ENCODE measurements around the gene LSAMP.

Gene LSAMP

DNA sequence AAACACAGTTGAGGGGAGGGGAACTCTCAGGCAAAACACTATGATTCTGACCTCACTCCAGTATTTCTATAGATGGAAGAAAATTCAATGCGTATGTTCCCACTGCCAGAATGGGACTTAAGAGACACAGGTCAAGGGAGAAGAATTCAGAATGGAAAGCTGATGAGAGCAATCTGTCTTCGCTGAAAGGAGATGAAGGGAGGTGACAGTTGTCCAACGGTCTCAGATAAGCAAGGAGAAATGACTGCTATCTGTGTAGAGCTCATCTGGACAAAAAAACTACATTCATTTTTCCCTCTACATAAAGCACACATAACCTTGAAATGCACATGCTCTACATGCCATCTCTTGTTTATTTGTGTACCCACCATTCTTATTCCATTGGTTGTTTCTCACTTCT, 405.1 kb downstream of the LSAMP start:
- no peak for DNase-seq

DNA sequence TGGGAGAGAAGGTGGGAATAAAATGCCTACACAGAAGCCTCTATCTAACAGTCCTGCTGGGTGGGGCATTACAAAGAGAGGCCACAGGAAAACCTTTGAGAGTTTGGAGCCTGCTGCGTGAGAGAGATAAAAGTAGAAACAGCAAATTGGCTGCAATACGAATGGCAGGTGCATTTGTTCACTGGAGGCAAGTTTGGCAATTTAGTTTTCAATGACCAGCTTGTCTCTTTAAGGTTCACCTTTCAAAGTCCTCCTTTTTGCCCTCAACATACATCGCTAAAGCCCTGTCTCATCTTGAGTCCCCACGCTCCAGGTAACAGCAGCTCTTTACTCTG, 405.7 kb downstream of the LSAMP start:
- no peak for DNase-seq

DNA sequence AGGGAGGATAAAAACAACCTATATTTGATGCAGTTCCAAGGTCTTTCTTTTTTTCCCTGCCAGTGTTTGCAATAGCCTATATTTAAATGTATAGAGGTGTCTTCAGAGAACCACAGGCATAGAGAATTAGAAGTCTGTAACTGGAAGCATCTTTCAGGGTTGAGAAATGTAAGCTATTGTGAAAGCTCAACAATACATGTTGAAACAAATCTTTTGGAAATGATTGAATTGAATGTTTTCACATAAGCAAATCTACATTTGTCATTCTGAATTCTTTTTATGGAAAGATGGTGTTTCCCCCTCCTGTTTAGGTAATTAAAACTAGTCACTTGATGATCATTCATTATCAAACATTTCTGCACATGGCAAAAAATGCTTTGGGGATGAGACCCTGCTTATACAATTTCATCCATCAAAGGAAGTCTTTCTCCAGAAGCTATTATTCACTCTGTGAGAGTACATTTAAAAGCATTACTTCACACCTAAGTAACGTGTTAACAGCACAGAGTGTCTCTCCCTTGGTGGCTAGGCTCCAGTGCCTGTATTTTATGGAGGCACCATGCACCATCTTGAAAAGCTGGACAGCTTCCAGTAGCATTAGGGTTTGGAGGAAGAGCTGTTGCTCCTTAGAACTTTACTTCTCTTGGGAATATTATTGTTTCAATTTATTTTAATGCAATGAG, 406.2 kb downstream of the LSAMP start:
- no peak for DNase-seq

DNA sequence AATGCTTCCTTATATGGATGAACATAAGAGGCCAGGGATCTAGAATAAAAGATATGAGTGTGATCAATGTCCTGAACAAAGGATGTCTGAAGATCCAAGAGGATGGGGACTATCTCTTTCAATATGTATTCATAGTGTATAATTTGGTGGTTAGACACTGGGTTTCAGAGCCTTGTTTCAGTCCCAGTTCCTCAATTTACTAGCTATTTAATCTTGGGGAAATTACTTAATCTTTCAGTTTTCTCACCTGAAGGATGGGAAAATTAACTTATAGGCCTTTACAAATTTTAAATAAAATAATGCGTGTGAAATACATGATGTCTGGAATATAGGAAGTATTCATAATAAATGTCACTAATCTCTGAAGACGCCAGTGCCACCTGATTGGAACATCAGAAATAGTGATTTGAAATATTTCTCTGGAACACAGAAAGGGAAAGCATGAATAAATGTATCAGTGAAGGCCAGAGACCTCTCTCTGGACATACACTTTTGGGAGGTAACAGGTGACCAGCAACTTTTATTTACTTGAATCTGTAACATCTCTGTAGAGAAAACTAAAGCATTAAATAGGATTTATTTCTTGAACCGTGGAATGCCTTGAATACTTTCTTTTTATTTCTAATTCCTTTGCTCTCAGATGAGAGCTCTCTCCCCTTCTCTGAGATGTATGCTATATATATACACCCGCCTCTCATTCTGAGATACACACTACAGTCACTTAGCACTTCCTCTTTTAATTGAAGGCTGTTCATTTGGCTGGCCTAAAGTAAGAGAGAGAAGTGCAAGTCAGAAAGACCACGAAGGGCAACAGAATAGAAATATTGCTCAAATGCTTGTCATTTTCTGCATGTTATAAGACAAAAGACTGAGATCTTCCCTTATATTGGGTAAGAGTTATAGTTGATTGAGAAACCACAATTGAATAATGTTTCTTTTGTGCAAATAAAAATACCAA, 407.1 kb downstream of the LSAMP start:
- no peak for DNase-seq

DNA sequence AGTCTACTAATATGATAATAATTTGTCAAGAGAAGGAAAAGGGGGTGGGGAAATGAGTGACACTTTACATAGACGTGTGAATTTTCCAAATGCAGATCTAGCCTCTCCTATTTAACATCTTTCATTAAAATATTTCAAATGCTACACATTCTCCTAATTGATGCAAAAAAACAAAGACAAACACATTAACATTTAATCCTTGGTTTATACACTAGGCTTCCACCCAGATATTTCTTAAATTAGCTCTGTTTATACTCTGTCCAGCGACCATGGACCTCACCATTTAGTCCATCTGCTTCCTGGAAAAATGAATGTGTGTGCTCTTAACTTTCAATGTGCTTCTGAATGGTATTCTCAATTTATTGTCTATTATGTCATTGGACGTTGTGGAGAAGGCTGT, 409.9 kb downstream of the LSAMP start:
- DNase-seq, result no peak

DNA sequence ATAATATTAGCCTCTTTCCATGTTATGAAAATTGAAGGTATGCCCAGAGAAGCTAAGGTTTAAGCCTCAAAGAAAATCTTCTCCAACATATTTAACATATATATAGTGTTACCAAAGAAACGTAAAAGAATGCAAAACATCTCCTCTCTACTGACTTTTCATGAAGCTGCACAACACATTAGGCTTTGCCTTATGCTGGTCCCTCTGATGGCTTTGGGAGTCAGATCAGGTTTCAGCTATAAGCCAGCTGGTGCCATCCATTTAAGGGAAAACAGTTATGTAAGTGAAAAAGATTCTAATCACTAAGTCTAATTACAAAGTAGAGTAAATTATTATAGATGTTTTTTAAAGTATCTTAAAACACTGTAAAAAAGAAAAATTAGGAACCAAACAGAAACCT, 410.5 kb downstream of the LSAMP start:
- no peak for DNase-seq

DNA sequence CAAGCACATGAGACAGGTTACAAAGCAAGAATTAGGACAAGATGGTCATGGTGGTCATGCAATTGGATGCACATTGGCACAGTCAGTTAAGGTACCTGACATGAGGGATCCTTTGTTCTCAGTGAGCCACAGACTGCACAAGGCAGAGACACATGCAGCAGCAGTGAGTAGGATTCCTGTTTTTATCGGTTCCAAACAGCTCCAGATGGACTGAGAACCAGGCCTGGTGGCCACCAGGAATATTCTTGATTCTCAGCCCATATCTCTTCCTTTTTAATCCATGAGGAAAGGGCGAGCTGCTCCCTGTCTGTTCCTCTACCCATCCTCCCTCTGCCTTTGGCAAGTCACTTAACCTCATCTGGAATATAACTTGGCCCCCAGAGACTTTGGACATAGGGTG, 411.2 kb downstream of the LSAMP start:
- DNase-seq, result no peak

DNA sequence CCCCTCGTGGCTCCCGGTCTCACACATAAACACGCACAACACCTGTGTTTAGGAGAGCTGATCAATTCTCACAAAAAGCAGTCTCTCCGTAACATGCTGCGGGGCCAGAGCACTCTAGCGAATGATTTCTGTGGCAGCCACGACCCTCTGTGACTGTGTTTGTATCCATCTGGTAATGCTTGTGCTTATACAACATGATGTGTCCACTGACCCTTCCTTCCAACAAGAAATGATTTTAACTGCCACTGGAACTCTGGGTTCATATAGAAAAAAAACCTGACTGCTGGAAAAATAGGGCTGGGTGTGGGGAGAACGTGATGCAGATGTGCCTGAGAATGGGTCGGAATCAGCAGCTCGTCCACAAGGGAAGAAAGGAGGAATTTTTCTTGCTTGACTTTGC, 411.8 kb downstream of the LSAMP start:
- no peak for DNase-seq

DNA sequence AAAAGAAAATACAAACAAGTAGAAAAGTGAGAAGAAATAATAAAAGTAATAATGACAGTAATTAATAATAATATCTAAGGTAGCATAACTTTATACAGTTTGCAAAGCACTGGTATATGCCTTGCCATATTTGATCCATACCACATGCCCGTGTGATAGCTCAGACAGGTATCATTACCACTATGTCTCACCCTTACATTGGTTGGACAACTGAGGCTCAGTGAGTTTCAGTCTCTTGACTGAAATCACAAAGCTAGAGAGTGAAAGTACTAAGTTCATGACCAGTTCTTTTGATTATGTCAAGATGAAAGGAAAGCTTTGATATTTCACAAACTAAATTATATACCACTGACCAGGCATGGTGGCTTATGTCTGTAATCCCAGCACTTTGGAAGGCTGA, 413.1 kb downstream of the LSAMP start:
- no peak for DNase-seq

DNA sequence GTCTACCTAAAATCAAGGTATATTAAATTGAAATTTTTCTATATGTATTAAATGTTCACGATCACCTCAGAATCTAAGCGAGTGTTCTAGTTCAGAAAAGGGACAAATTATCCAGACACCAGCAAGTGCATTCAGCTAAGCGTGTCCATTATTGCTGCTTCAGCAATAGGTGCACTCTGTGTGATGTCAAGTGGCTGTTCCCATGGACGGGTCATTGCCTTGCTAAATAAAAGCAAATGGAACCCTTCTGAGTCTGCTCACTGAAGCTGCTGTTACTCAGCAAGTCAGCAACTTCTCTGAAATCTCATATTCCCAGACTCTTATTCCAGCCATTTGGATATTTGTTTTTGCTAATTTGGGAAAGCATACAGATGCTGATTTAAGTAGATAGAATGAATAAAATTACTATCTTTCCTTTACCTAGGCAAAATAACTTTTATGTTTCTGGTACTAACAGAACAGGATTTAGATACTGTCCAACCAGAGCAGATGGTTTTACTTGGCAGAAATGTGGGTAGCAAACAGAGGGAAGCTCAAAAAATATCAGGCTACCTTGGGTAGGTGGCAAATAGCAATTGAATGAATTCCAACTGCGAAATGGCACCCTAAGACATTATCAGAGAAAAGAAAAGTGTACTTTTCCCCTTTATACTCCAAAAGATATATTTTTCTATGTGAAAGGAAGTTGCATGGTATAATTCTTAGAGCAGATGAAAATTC, 415.0 kb downstream of the LSAMP start:
- DNase-seq, result no peak

DNA sequence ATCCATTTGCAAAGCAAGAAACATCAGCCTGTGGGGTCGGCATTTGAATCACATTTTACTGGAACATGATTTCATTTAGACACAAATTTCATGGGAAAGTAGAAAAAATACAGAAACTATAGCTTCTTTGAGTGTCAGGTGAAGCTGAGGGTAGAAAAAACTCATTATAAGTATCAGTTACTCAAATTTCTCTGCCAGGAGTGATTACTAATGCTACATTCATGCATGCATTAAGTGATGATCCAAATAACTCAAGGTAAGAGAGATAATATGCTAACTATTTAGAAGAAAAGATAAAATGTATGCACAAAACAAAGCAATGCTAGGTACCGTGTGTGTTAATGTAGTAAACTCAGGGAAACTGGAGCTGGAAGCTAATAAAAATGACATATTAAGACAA, 416.0 kb downstream of the LSAMP start:
- DNase-seq, result no peak

DNA sequence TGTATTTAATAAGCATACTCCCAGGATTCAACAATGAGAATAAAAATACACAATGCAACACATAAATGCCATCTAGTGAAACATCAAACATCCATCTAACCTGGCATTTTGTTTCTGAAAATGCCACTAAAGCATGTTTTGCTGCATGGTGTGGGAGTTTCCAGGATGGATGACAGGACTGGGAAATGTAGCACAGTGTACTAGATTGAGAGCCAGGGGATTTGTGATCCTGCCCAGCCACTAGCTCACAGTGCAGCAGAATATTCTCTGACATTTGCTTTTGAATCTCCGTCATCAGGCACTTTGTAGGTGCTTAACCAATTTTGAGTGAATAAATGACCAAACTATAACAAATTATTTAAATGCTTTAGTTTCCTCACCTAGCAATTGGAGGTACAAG, 417.1 kb downstream of the LSAMP start:
- no peak for DNase-seq

DNA sequence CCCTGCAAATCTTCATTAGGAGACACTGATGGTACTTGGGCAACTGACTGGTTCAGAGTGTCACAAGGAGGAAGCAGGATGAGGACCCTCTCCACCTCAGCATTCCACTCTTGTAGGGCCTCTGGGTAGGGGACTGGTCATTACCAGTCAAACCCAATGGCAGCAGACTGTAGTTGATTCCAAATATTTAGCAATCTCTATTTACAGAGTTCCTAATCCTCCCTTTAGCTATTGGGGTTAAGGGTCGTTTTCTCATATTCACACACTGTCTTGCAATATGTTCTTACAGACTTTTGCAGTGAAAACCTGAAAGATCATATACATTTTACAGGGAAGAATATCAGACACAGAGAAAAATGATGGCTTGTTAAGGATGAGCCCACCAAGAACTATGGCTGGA, 424.3 kb downstream of the LSAMP start:
- no peak for DNase-seq

DNA sequence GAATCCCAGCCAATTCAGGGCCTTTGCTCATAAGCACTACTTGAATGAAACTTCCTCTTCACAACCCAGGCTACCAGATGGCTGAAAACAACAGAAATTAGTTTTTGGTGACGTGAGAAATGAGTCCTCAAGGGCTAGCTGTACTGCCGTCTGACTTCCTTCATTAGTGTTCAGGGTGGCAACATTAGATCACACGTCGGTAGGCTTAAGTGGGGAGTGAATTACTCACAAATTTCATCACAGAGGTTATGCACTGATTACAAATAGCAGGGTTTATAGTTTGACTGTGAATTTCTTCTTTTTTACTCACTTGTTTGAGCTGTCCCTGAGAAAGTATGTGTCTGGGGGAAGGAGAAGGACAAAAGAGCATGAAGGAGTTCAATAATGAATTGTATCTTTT, 424.8 kb downstream of the LSAMP start:
- no peak for DNase-seq

DNA sequence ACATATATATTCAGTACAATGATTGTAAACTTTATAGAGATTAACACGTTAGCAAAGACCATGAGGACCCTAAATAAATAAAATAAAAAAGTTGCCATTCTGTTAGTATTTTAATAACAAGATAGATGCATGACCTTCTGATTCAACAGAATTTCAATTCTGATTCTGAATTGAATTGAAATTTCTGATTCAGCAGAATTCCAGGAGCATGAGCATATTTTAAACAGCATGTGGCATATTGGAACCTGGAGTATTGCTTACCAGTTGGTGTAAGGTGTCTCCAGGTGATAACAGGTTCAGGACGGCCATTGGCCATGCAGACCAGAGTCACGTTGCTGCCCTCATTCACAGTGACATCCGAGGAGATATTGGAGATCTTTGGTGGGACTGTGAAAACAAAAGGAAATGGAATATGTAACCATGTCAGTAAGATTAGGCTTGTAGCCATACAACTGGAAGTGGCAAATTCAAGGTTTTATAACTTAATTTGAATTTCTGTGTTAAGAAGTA, 426.0 kb downstream of the LSAMP start:
- no peak for DNase-seq

DNA sequence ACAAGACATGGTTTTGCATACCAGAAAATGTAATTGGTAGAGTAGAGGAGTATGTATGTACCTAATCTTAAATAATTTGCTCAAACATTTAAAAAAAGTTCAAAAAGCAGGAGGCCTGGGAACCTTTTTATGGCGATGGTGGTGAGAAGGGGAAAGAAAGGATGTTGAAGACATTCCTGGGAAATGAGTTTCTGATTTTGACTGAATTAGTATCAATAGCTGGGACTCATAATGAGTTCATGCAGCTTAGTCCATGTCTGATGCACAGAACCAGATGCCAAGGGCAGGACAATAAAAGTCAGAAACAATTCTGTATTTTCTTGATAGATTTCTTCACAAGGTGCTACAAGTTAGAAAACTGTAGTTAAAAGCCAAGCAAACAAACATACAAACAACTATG, 426.6 kb downstream of the LSAMP start:
- DNase-seq, result no peak

DNA sequence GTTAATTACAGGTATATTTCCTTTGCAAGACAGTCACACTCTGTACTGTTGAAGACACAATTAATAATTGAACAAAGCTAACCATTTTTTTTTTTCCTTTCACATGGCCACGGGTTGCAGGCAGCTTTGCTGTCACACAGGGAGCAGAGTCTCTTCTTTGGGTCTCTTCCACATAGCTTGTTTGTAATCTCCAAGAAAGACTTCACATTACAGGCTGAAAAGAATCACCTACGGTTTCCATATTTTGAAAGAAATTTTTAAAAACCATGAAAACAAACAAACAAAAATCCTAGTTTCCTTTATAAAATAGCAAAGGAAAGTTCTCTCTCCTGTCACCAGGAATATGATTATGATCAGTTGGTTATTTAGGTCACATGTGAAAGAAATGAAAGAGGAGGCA, 429.4 kb downstream of the LSAMP start:
- no peak for DNase-seq

DNA sequence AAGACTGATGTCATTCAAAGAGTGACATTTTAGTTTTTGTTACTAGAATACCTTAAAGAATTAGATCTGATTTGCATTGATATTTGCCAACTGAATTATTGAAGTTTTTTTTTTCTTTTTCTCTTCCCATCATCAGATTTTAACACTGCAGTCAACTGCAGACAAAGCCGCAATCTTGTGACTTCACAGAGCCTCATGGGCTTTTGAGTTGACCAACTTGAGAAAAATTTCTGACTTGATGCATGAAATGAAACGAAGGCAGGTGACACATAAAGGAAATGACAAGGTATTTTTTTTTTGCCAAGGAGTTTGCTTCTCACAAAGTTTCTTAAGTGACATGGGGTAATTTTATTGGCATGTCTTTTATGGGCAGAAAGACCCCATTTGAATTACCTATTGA, 438.3 kb downstream of the LSAMP start:
- no peak for DNase-seq

DNA sequence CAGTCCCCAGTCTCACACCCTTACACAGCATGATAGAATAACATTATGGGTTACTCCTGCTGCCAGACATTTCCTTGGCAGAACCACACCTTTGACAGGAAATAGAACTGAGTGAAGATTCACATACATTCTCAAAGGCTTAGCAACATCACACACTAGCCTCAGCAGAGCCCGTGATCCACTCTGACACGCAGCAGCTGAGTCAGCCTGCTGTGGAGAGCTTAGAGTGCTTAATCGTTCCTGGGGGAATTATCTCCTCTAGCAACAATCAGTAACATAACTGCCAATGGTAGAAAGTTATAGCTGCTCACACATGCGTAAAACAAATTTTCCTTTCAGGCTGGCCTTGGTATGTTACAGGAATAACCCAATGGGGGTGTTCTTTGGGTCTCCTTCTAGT, 439.9 kb downstream of the LSAMP start:
- no peak for DNase-seq

DNA sequence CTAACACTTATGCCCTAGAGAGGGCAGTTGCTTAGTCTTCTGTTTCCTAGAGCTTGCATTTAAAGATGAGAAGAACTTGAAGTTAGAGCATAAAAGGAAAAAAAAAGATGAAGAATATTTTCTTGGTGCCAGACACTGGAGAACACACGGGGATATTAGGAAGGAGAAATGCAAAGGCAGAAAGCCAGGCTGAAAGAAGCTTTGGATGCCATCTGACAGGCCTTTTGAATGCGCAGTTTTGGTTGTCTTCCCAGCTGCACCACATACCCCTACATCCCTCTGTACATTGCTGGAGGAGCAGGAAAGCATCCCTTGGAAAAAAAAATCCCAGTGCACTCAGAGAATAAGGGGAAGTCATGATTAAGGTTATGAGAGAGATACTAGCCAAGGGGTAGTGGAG, 443.1 kb downstream of the LSAMP start:
- DNase-seq, result no peak

DNA sequence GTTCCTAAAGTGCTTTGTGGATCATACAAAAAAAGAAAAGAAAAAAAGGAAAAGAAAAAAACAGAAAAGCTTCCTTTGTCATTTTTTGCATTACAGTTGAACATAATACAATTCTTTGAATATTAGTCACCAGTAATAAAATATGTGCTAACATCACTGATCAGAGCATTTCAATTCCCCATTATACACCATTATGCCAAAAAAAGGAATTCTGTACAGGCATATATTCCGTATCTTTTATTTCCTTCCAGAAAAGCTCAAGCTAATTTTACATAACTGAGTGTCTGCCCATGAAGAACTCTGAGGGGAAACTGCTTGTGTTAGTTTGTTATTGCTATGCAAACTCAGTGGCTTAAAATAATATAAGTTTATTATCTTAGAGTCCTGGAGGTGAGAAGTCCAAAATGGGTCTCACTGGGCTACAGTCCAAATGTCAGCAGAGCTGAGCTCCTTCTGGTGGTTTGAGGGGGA, 444.1 kb downstream of the LSAMP start:
- DNase-seq, result no peak

DNA sequence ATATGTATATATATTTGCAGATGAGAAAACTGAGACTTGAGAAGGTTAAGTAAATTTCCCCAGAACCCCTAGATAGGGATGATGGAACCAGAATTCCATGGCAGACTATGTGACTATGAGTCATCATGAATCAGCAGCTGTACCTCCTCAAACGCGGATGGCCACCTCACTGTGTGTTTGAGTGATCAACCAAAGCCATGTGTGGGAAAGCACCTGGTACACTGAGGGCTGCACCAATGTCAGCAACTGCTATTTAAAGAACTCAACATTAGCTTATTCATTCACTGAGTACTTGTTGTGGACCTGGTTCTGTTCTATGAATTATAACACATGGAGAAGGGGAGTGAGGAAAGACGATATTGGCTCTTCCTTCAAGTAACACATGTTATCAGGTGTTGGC, 445.0 kb downstream of the LSAMP start:
- no peak for DNase-seq

DNA sequence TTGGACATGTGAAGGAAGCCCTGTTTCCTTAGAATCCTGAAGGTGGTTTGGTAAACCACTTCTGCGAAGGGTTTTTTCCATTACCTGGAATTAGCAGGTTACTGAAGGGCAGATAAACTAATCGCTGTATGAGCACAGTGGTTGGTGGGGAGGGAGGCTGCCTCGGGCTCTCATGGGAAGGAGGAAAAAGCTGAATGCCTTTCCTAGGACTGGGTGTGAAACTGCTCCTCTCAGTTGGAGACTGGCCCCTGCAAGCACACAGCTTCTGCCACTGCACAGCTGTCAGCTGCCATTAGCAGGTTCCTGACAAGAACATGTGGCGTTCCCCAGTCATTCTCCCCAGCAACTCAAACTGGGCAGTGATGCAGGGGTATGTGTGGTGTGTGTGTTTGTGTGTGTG, 445.7 kb downstream of the LSAMP start:
- no peak for DNase-seq

All from activated CD4-positive, alpha-beta T cell treated with anti-CD3 and anti-CD28 coated beads, Interleukin-2, Interleukin-6, amounts not matched to agents 100 ng/mL and 50 ng/mL, durations not matched to agents 16 hours and 8 hours (primary cell).